ENCODE results near the gene PSG1. TPM values are rescaled to one million over a fixed set of nuclear protein-coding genes. Genes with fewer than 3 reads are reported as not detected.
"Not testable (repeated sequence)": the region's sequence is repeated elsewhere in the genome, so short reads cannot be mapped to it uniquely, and the experiment has no call there.

The PSG1 gene
- total RNA-seq, 4 donors from 2014 or later: not detected

DNA sequence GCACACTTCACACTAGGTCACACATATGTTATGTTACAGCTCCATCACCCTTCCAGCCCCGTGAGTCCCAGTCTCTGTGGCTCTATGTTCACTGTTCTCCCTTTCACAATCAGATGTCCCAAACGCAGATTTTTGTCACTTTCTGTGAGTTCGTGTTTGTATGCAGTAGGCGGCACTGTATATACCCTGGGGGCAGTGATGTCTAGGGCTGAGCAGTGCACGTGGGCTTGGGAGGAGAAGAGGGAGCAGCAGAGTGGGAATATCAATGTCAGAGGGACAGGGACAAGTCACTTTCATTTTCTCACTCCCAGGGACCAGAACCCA is 22.0 kb downstream of the PSG1 start:
- DNase-seq (ENCODE audit: low spot score): no peak
- TF ChIP-seq, protein P1, sequence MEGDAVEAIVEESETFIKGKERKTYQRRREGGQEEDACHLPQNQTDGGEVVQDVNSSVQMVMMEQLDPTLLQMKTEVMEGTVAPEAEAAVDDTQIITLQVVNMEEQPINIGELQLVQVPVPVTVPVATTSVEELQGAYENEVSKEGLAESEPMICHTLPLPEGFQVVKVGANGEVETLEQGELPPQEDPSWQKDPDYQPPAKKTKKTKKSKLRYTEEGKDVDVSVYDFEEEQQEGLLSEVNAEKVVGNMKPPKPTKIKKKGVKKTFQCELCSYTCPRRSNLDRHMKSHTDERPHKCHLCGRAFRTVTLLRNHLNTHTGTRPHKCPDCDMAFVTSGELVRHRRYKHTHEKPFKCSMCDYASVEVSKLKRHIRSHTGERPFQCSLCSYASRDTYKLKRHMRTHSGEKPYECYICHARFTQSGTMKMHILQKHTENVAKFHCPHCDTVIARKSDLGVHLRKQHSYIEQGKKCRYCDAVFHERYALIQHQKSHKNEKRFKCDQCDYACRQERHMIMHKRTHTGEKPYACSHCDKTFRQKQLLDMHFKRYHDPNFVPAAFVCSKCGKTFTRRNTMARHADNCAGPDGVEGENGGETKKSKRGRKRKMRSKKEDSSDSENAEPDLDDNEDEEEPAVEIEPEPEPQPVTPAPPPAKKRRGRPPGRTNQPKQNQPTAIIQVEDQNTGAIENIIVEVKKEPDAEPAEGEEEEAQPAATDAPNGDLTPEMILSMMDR (IDR thresholded peaks at IDR 0.05): no peak
- ATAC-seq (ENCODE audit: low FRiP score): no peak

DNA sequence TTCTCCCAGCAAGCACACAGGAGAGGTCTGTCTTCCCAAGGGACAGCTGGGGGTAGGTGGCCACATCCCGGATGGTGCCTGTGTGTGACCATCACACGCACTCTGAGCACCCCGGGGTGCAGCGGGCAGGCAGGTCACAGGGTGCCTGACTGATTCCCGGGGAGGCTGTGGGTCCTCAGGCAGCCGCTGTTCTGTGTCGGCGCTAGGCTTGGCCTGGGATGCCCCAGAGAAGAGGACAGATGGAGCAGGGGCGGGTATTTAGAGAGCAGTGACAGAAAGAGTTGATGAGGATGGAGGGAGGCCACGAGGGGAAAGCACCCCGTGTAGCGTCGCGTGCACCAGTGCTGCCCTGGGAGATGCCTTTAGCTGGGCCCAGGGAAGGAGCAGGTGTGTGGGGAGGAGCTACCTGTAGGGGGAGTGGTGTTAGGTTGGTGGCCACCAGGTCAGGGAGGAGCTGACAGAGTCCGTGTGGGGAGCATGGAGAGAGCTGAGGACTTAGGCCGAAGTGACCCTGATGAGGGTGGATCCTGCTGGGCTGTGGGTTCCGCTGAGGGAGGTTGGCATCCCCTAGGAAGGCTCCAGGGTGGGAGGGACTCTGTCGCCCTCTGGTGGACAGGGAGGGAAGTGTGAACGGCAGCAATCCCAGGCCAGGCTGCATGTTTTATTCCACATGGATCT is 22.5 kb downstream of the PSG1 start:
- not testable (repeated sequence) for DNase-seq (ENCODE audit: low spot score); ATAC-seq (ENCODE audit: low FRiP score)

DNA sequence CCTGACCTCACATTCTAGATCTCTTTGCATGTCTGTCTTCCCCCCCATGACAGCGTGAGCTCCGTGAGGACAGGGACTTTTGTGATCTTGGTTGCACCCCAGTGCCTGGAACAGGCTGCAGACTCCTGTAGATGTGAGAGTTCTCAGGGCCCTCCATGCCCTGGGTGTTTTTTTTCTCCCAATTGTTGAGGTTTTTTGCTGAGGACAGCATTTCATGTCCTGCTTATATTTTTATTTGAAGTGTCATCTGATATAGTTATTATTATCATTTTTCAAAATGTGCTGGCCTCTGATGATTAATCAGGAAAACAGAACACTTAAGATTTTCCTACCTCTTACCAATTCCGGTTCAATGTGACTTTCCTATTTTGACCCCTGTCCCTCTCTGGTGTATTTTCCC is 24.8 kb downstream of the PSG1 start:
- not testable (repeated sequence) for DNase-seq (ENCODE audit: low spot score); ATAC-seq (ENCODE audit: low FRiP score)

DNA sequence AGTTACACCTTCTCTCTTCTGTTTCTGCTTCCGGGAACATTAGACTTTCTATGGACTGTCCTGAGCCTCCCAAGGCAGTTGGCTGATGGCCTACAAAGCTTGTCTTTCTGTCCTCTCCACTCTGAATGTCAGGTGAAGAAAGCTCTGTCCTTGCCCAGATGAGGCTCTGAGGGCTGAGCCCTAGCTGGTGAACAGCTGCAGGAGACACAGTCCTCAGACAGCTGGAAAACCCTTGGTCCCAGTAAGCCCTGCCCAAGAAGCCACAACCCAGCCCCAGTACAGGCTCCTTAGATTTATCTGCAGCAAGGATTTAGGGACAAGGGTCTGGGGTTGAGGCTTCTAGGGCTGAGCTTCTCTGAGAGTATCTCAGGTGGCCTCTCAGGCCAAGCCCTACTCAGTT is 26.3 kb downstream of the PSG1 start:
- not testable (repeated sequence) for ATAC-seq (ENCODE audit: low FRiP score); DNase-seq (ENCODE audit: low spot score)

DNA sequence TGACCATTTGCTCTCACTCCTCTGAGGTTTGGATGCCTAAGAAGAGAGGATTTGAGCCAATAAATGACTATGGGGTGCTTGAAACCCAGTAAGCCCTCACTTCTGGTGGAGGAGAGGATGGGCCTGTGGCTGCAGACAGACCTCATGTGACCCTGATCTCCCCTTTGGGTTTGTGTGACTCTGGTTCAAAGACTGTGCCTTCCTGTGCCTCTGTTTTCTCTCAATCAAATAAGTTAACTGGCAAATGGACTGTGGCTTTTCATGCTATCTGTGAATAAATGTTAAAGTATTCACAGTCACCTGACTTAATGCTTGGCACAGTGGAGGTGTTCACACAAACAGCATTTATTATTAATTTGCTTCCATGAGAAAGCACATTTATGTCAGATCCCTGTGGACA is 26.7 kb downstream of the PSG1 start:
- not testable (repeated sequence) for DNase-seq (ENCODE audit: low spot score)

DNA sequence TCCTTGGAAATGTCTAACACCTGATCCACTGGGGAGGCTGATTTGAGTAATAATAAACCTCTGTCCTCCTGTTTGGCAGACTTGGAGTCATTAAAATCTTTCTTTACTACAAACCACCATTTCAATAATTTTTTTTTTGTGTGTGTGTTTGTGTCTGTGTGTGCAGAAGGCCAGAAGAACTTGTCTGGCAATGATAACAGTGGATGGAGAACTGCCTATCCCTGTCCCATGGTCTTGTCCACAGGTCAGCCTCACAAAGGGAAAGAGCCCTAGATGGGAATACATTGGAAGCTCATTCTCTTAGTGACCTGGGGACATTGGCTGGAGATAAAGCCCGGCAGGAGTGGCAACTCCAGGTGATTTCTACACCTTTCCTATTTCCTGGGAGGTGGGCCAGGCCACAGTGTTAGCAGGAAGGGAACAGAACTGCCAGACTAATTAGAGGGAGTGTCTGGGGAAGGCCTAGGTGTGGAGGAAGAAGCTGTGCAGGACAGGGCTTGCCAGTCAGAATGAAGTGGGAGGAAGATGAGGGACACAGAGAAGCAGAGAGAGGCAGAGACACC is 27.7 kb downstream of the PSG1 start:
- ATAC-seq (ENCODE audit: low FRiP score); DNase-seq (ENCODE audit: low spot score): not testable (repeated sequence)

More for the DNA sequence above, 26.7 kb downstream of the PSG1 start:
- ATAC-seq (ENCODE audit: low FRiP score): not testable (repeated sequence)

DNA sequence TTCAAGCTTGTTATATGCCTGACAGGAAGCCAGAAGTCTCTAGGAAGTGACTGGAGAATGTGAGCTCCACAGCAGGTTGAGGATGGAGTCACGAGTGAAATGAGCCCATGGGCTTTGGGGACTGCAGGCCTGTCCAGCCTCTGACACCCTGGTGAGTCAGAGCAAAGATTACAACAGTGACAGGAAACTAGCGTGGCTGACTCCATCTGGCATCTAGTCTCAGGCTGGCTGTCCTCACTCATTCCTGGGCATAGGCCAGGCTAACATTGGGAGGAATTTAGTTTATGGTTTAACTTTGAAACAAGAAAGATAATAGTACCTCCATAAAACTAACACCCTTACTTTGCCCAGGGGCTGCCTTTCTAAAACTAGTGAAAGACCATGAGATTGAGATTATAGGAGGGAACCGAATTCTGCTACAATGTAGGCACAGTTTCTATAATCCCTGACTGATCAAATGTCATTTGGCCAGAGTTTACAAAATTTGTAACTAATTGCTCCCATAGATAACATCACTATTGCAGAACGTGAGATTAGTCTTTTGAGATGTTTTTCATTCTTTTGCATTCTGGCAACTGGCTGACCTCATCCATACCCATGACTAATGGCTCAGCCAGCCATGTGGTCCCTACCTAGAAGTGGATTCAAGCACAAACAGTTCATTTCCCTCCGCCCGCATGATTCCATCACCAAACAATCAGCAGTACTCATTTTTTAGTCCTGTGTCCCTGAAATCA is 28.4 kb downstream of the PSG1 start:
- no peak for ATAC-seq (ENCODE audit: low FRiP score)
- TF ChIP-seq, protein P1 (IDR thresholded peaks at IDR 0.05): no peak

DNA sequence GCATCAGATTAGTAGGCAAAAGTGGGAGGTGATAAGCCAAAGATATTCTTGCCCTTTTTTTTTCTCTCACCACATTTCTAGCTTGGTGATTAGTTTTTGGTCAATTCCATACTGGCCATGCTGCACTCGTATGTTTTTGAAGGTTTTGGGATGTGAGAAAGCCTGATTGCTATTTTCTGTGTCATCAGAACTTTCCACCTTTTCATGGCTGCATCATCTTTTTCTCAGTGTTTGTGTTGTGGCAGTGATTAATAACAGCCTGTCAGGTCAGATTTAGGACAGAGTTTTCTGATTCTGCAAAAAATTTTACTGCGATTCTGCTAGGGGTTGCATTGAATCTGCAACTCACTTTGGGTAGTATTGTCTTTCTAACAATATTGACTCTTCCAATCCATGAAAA is 32.9 kb downstream of the PSG1 start:
- TF ChIP-seq, protein P1 (IDR thresholded peaks at IDR 0.05): no peak
- ATAC-seq (ENCODE audit: low FRiP score) (no peak), DNase-seq (ENCODE audit: low spot score) (no peak)

More for the DNA sequence above, 28.4 kb downstream of the PSG1 start:
- DNase-seq (ENCODE audit: low spot score): no peak

DNA sequence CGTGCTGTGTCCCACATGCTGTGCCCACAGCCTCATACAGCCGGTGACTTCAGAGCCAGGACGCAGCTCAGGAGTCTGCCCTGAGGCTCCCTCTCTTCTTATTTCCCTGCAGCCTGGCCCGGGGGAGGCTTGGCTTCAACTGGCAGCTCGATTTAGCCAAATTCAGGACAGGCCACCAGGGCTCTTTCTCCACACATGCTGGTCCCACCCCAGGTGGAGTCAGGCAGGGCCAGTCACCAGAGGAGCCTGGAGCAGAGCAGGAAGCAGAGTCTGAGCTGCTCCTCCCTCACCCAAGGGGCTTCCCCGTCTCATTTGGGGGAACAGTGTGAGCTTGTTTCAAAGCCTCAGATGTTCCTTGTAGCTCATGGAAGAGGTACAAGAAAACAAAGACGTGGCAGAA is 35.9 kb downstream of the PSG1 start:
- ATAC-seq (ENCODE audit: low FRiP score); DNase-seq (ENCODE audit: low spot score): not testable (repeated sequence)

DNA sequence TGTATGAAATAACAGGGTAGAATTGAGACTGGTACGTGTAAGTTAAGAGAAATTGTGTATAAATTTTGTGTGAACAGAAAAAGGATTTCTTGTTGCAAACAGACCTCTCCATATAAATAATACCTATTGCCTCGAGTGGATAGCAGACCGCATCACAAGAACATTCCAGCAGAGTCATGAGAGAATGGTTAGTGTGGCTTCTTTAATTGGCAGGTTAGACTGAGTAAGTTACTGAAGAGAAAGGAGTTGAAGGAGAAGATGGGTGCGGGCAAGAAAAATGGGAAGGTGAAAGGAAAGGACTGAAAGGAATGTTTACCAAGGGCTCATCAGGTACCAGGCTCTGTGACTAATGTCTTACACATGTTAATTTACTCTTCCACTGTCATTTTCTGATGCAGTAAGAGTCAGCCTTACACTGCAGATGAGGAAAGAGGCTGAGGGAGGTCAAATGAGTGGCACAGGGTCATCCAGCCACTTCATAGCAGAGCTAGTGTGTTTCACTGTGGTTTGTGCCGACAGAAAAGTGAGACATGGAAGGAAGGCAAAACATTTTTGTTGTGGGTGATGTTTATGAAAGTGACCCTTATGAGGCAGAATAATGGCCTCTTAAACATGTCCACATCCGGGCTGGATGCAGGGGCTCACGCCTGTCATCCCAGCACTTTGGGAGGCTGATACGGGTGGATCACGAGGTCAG is 46.6 kb downstream of the PSG1 start:
- not testable (repeated sequence) for ATAC-seq (ENCODE audit: low FRiP score); DNase-seq (ENCODE audit: low spot score)

DNA sequence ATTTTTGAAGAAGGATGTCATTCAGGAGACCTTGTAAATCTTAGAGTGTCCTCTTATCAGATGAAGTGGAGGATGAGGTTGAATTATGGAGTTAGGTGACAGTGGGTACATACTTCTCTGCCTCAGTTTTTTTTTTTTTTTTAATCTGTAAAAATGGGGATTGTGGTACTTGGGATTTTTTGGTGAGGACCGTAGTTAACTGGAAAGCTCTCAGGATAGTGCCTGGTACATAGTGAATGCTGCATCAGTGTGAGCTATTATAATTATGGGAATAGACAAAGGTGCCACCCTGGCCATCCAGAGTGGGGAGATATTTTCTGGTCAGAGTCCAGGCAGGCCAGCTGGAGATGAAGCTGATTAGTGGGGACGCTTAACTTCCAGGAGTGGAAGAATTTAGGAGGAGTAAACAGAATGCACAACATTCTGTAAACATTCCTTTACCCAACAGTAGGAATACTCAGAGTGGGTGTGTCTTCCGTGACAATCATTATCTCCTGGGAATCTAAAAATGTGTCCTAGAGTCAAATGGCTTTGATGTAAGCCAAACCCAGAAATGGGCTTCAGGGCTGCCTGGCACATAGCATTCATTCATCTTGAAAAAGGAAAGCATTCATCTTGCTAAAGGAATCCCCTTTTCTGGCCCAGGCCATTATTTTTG is 47.4 kb downstream of the PSG1 start:
- not testable (repeated sequence) for DNase-seq (ENCODE audit: low spot score)

More for the DNA sequence above, 47.4 kb downstream of the PSG1 start:
- ATAC-seq (ENCODE audit: low FRiP score): not testable (repeated sequence)

Measured in omental fat pad (tissue), 4 donors.